GM21526 (cell line): Measurements from ENCODE around the gene FLNB.
A peak's percentile ranks its signal among the peaks of the same experiment; 100 is the strongest.

Experiments
- ATAC-seq: cut with Tn5 transposase; IDR thresholded peaks from one replicate; pipeline ENCODE4 v1.9.1; 2021; ENCODE audit warnings: moderate library complexity; ENCODE audit not compliant: unreplicated experiment, low FRiP score

The FLNB gene

GRCh38 chr3:58008141-58009025 is at the start of gene FLNB:
Gene FLNB (plus strand): TSS chr3:58008422. CDS start chr3:58008565, 143 bp downstream.
- ATAC-seq, result peak; percentile 68

GRCh38 chr3:57958642-57959422 is 49.4 kb upstream of the FLNB start:
- no peak for ATAC-seq

- no peak for ATAC-seq
Observed at GRCh38 chr3:57959423-57960173, 48.6 kb upstream of the FLNB start.

- no peak for ATAC-seq
Observed at GRCh38 chr3:57960174-57960505, 48.1 kb upstream of the FLNB start.

GRCh38 chr3:57961177-57961827 is 46.9 kb upstream of the FLNB start:
- no peak for ATAC-seq

GRCh38 chr3:57961828-57962447 is 46.3 kb upstream of the FLNB start:
- ATAC-seq, result no peak

GRCh38 chr3:57962448-57962834 is 45.8 kb upstream of the FLNB start:
- no peak for ATAC-seq

GRCh38 chr3:57963811-57964346 is 44.3 kb upstream of the FLNB start:
- no peak for ATAC-seq

- no peak for ATAC-seq
Observed at GRCh38 chr3:57966829-57967228, 41.4 kb upstream of the FLNB start.

GRCh38 chr3:57967590-57967989 is 40.6 kb upstream of the FLNB start:
- ATAC-seq, result no peak

GRCh38 chr3:57968501-57968900 is 39.7 kb upstream of the FLNB start:
- ATAC-seq, result no peak

GRCh38 chr3:57971975-57972374 is 36.2 kb upstream of the FLNB start:
- ATAC-seq, result no peak

GRCh38 chr3:57972531-57973111 is 35.6 kb upstream of the FLNB start:
- ATAC-seq, result no peak

- no peak for ATAC-seq
Observed at GRCh38 chr3:57973715-57974477, 34.3 kb upstream of the FLNB start.

- ATAC-seq, result no peak
Observed at GRCh38 chr3:57974796-57975388, 33.3 kb upstream of the FLNB start.

- no peak for ATAC-seq
Observed at GRCh38 chr3:57977818-57978235, 30.4 kb upstream of the FLNB start.

GRCh38 chr3:57978316-57978715 is 29.9 kb upstream of the FLNB start:
- no peak for ATAC-seq

GRCh38 chr3:57980416-57980815 is 27.8 kb upstream of the FLNB start:
- no peak for ATAC-seq
